Stimulated activated CD8-positive, alpha-beta memory T cell treated with anti-CD3 and anti-CD28 coated beads, Interleukin-12 subunit alpha, Interleukin-12 subunit beta, amount 100 ng/mL, for 4 hours (primary cell): ENCODE measurements around the gene ELMO1.

Experiments used
- DNase-seq: peaks from one replicate; pipeline ENCODE4 v3.0.0-alpha.2; 2020; ENCODE audit warnings: low read depth

Gene ELMO1

GRCh38 chr7:37448636-37449361 is at the start of gene ELMO1:
TSS of gene ELMO1 (minus strand) at chr7:37448864. CDS start at chr7:37342690, 106,174 bp downstream.
- DNase-seq: peak; percentile 54

- DNase-seq: no peak
Observed at GRCh38 chr7:37497576-37497975, 48.9 kb upstream of the ELMO1 start.

GRCh38 chr7:37495574-37496184 is 47.0 kb upstream of the ELMO1 start:
- no peak for DNase-seq

GRCh38 chr7:37494926-37495325 is 46.3 kb upstream of the ELMO1 start:
- DNase-seq: no peak

GRCh38 chr7:37493810-37494209 is 45.1 kb upstream of the ELMO1 start:
- no peak for DNase-seq

GRCh38 chr7:37493123-37493522 is 44.5 kb upstream of the ELMO1 start:
- DNase-seq: no peak

- DNase-seq: no peak
Observed at GRCh38 chr7:37491919-37492694, 43.4 kb upstream of the ELMO1 start.

- DNase-seq: no peak
Observed at GRCh38 chr7:37489703-37490102, 41.0 kb upstream of the ELMO1 start.

- DNase-seq: no peak
Observed at GRCh38 chr7:37488163-37488764, 39.6 kb upstream of the ELMO1 start.

- DNase-seq: no peak
Observed at GRCh38 chr7:37484426-37485073, 35.9 kb upstream of the ELMO1 start.

GRCh38 chr7:37483627-37484026 is 35.0 kb upstream of the ELMO1 start:
- DNase-seq: no peak

- DNase-seq: no peak
Observed at GRCh38 chr7:37482953-37483352, 34.3 kb upstream of the ELMO1 start.

GRCh38 chr7:37482505-37482904 is 33.8 kb upstream of the ELMO1 start:
- DNase-seq: no peak

- no peak for DNase-seq
Observed at GRCh38 chr7:37481722-37482288, 33.1 kb upstream of the ELMO1 start.

GRCh38 chr7:37481154-37481553 is 32.5 kb upstream of the ELMO1 start:
- no peak for DNase-seq

GRCh38 chr7:37480041-37481031 is 31.7 kb upstream of the ELMO1 start:
- no peak for DNase-seq

- no peak for DNase-seq
Observed at GRCh38 chr7:37476881-37477450, 28.3 kb upstream of the ELMO1 start.

- DNase-seq: no peak
Observed at GRCh38 chr7:37476428-37476827, 27.8 kb upstream of the ELMO1 start.

GRCh38 chr7:37475646-37476045 is 27.0 kb upstream of the ELMO1 start:
- DNase-seq: no peak

GRCh38 chr7:37471619-37472018 is 23.0 kb upstream of the ELMO1 start:
- no peak for DNase-seq
